B cell (primary cell): ENCODE measurements around the gene CMIP. TPM values are rescaled to one million over a fixed set of nuclear protein-coding genes. Genes with fewer than 3 reads are reported as not detected.

Source experiments
- ATAC-seq: fragments of 200-7000 bp; cut with Tn5 transposase; one replicate; pipeline ENCODE4 v1.10.0; 2021; ENCODE audit warnings: low read depth, mild to moderate bottlenecking, moderate number of reproducible peaks, moderate library complexity
- CTCF ChIA-PET: fragments of 350-600 bp; sonication (Branson Sonifier 250); formaldehyde crosslinking; loops from one replicate; lab custom pipeline; 2021; ENCODE audit warnings: antibody characterized with exemption, inconsistent platforms; lab: Charles Lee
- POLR2A ChIA-PET: fragments of 350-600 bp; sonication (Branson Sonifier 250); formaldehyde crosslinking; loops from one replicate; lab custom pipeline; 2021; ENCODE audit warnings: antibody characterized with exemption; lab: Charles Lee
- DNase-seq: peaks from one replicate; pipeline ENCODE4 v3.0.0; 2013
- H2AFZ ChIP-seq: 2 replicates; pipeline ENCODE4 v1.6.1; 2012; ENCODE audit warnings: mild to moderate bottlenecking, low read depth, low read length; ENCODE audit not compliant: insufficient read depth, poor library complexity, severe bottlenecking
- H3K27ac ChIP-seq, 2 donors: 1 replicate in 1 of 2; 2 replicates in 1 of 2; pipeline ENCODE4 v1.5.1; 2012 to 2013; ENCODE audit warnings: low read length in 2 of 2, mild to moderate bottlenecking in 2 of 2, moderate library complexity in 1 of 2
- H3K27me3 ChIP-seq, 4 experiments: fragments of 200-600 bp in 1 of 4; sonication (generic) in 1 of 4; replicated peaks in 1 of 4; 1 replicate in 2 of 4; 2 replicates in 2 of 4; pipeline versions ENCODE4 v1.6.1 to v1.7.0; 2013 to 2016; ENCODE audit warnings: low read length in 3 of 4, mild to moderate bottlenecking in 2 of 4, mixed read lengths in 1 of 4, moderate library complexity in 1 of 4; ENCODE audit not compliant: insufficient read depth in 4 of 4, control insufficient read depth in 3 of 4; ENCODE audit errors: control extremely low read depth in 1 of 4
- H3K36me3 ChIP-seq, 2 experiments: replicated peaks in 1 of 2; 1 replicate in 1 of 2; 2 replicates in 1 of 2; pipeline versions ENCODE4 v1.6.1 to v1.7.1; 2013; ENCODE audit warnings: low read length in 1 of 2; ENCODE audit not compliant: insufficient read depth in 2 of 2, control insufficient read depth in 1 of 2; ENCODE audit errors: control extremely low read depth in 1 of 2, extremely low read depth in 1 of 2
- H3K4me1 ChIP-seq, 2 donors: fragments of 200-600 bp in 1 of 2; sonication (generic) in 1 of 2; 1 replicate in 1 of 2; 2 replicates in 1 of 2; pipeline versions ENCODE4 v1.5.1 to v1.6.1; 2013 to 2017; ENCODE audit warnings: low read length in 2 of 2; ENCODE audit not compliant: control insufficient read depth in 2 of 2, insufficient read depth in 2 of 2
- H3K4me2 ChIP-seq: replicated peaks from 2 replicates; pipeline ENCODE3; 2012; ENCODE audit warnings: mild to moderate bottlenecking, low read depth, low read length; ENCODE audit not compliant: poor library complexity, severe bottlenecking
- H3K4me3 ChIP-seq, 5 experiments: fragments of 200-600 bp in 1 of 5; sonication (generic) in 1 of 5; 1 replicate in 3 of 5; 2 replicates in 2 of 5; pipeline versions ENCODE4 v1.5.1 to v1.7.0; 2011 to 2016; ENCODE audit warnings: low read length in 4 of 5, mild to moderate bottlenecking in 4 of 5, low read depth in 2 of 5, control low read depth in 1 of 5, moderate library complexity in 1 of 5; ENCODE audit not compliant: insufficient read depth in 1 of 5; ENCODE audit errors: control extremely low read depth in 1 of 5, extremely low read depth in 1 of 5
- H3K79me2 ChIP-seq: fragments of 200-600 bp; sonication (generic); one replicate; pipeline ENCODE4 v1.6.0; 2016; ENCODE audit warnings: low read length; ENCODE audit not compliant: control insufficient read depth, insufficient read depth
- H3K9ac ChIP-seq: fragments of 200-600 bp; sonication (generic); 2 replicates; pipeline ENCODE4 v1.6.1; 2017; ENCODE audit warnings: mild to moderate bottlenecking, low read length, moderate library complexity
- H3K9me3 ChIP-seq, 3 donors: one replicate each; pipeline versions ENCODE4 v1.6.1 to v1.7.1; 2013; ENCODE audit warnings: low read length in 2 of 3; ENCODE audit not compliant: control insufficient read depth in 2 of 3, insufficient read depth in 1 of 3; ENCODE audit errors: control extremely low read depth in 1 of 3
- H4K20me1 ChIP-seq: 2 replicates; pipeline ENCODE4 v1.6.0; 2012; ENCODE audit warnings: mild to moderate bottlenecking, low read length; ENCODE audit not compliant: insufficient read depth, control insufficient read depth, poor library complexity, severe bottlenecking
- H3K27ac Mint-ChIP-seq: one replicate; pipeline ENCODE4 v1.8.0; 2021; ENCODE audit warnings: mixed read lengths
- H3K27me3 Mint-ChIP-seq: one replicate; pipeline ENCODE4 v1.8.0; 2021; ENCODE audit warnings: mixed read lengths
- H3K4me1 Mint-ChIP-seq: one replicate; pipeline ENCODE4 v1.8.0; 2021; ENCODE audit warnings: mixed read lengths
- H3K4me3 Mint-ChIP-seq: one replicate; pipeline ENCODE4 v1.8.0; 2021; ENCODE audit warnings: mixed read lengths
- H3K9me3 Mint-ChIP-seq: one replicate; pipeline ENCODE4 v1.8.0; 2022; ENCODE audit warnings: mixed read lengths; ENCODE audit not compliant: insufficient read depth
- EZH2 ChIP-seq: IDR thresholded peaks from 2 replicates; pipeline ENCODE4 v1.6.1; 2012; ENCODE audit warnings: borderline replicate concordance, low read depth, mild to moderate bottlenecking, moderate library complexity, low read length; ENCODE audit not compliant: insufficient read depth, poor library complexity, severe bottlenecking
- WGBS: methylation state at CpG from one replicate; pipeline ENCODE4 v1.1.5; 2013; ENCODE audit warnings: missing lambda C conversion rate; ENCODE audit not compliant: insufficient coverage; 5-methylcytosine and 5-hydroxymethylcytosine counted together
- intact Hi-C: fragments of 100-400 bp; cut with micrococcal nuclease; formaldehyde crosslinking; loops from one replicate; pipeline ENCODE4 v1.10.0; 2022
- polyA plus RNA-seq: library from polyadenylated mRNA; depleted of rRNA; stranded (reverse); fragments of >200 nt; gene quantifications from 2 replicates; pipeline ENCODE4 v1.2.3, GENCODE V29; 2012
- total RNA-seq, 2 donors: library from RNA; stranded (reverse); fragments of 120-200 nt in 1 of 2; gene quantifications; 1 replicate in 1 of 2; 2 replicates in 1 of 2; pipeline versions ENCODE4 v1.2.3 to v1.2.4, GENCODE V29; 2013 to 2022
- TF ChIP-seq, protein P1 (sequence below): fragments of 200-600 bp; IDR thresholded peaks from one replicate; pipeline ENCODE4 v1.8.0; 2022; ENCODE audit warnings: antibody characterized with exemption, mild to moderate bottlenecking

CMIP gene
- total and polyA plus RNA-seq, 2 donors (not counting 1 experiment from before 2014, with no cell fraction given), result 27.1 to 155 TPM

DNA sequence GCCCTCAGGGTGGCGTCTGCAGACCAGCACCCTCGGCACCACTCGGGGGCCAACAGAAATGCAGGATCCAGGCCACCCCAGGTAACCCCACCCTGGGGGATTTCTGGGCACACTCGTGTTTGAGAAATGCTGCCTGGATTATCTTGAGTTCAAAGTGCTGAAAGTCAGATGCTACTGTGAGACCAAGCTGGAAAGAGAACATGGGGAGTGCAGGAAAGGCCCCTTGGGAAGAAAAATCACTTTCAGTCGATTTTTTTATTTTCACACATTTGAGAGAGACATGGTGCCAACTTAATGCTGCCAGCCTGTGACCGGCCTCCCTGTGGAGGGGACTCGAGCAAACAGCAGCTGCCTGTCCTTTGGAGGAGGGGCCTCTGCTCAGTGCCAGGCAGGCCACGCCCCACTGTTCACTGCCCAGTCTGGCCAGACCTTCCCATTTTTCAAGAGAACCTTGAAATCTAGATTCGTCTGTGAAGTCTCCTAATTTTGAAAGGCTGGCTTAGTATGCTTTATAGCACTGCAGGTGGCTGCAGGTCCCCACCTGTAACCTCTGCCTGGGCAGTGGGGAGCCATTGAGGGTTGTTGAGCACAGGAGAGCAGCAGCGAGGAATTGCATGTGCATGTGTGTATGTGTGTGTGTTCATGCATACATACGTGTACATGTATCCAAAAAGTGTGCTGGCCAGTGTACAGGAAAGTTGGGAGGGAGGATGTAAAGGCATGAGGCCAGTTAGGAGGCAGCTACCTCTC is 263.8 kb downstream of the CMIP start:
- Histone ChIP-seq H3K4me1 (no peaks in the 10 kb centered on the region), H3K27me3 (no peaks in the 10 kb centered on the region), H3K27ac (no peak overlapping the region), H3K9ac (no peak overlapping the region), H3K79me2 (no peaks in the 10 kb centered on the region), H2AFZ (no peak overlapping the region), H4K20me1 (no peaks in the 10 kb centered on the region), H3K4me2 (no peak overlapping the region), H3K4me3 (no peak overlapping the region), H3K9me3 (no peaks in the 10 kb centered on the region), H3K36me3 (peaks cover 0 to 50% of the 10 kb centered on the region in 2 experiments)
- no peak overlapping the region for H3K4me3 Mint-ChIP-seq
- TF ChIP-seq, protein P1, sequence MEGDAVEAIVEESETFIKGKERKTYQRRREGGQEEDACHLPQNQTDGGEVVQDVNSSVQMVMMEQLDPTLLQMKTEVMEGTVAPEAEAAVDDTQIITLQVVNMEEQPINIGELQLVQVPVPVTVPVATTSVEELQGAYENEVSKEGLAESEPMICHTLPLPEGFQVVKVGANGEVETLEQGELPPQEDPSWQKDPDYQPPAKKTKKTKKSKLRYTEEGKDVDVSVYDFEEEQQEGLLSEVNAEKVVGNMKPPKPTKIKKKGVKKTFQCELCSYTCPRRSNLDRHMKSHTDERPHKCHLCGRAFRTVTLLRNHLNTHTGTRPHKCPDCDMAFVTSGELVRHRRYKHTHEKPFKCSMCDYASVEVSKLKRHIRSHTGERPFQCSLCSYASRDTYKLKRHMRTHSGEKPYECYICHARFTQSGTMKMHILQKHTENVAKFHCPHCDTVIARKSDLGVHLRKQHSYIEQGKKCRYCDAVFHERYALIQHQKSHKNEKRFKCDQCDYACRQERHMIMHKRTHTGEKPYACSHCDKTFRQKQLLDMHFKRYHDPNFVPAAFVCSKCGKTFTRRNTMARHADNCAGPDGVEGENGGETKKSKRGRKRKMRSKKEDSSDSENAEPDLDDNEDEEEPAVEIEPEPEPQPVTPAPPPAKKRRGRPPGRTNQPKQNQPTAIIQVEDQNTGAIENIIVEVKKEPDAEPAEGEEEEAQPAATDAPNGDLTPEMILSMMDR, result no peak
- no peak for TF ChIP-seq EZH2
- 97% methylated on average over 11 of the region's 11 CpGs for WGBS
- ChIA-PET POLR2A (no interaction called here), CTCF (no interaction called here)
- H3K4me1 Mint-ChIP-seq, result peaks cover under 1% of the 10 kb centered on the region
- H3K9me3 Mint-ChIP-seq, result no peaks in the 10 kb centered on the region
- ATAC-seq, result no peak
- intact Hi-C loops, result no loop called here
- H3K27ac Mint-ChIP-seq, result no peak overlapping the region
- no peak for DNase-seq
- no peaks in the 10 kb centered on the region for H3K27me3 Mint-ChIP-seq

DNA sequence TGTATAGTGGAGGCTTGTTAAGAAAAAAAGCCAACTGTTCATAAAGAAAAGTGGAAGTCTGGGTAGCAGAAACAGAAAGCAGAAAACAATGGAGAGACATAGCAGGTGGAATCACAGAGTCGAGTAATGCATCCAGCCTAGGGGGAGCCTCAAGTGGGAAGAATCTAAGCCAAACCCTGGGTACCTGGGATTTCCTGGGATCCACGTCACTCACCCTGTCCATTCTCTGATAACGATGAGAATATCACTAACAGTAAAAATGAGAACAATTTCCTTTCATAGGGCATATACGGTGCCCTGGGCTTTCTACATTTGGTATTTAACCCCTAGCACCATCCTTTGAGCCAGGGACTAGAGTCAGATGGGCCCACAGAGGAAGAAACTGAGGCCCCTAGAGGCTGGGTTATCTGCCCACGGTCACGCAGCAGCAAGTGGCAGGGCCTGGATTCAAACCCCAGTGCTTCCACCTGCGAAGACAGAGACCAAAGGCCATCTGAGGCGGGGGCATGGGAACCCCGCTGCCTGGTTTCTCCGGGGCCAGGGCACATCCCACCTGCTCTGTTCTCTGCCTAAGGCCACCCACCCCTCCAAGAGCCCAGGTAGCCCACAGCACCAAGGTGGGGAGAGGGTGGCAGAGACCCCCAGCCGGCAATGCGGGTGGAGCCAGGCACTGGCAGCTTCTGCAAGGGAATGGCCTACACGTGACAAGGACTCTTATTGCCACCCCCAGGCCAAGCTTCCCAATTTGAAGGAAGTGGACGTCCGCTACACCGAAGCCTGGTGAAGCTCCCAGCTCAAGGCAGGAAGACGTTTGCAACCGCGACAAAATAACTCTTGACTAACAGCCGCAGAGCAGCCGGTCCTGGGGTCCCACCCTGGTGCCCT is 264.6 kb downstream of the CMIP start:
- WGBS, result 66% methylated on average over 14 of the region's 21 CpGs
- Mint-ChIP-seq H3K9me3 (no peaks in the 10 kb centered on the region), H3K27me3 (no peaks in the 10 kb centered on the region), H3K27ac (no peak overlapping the region), H3K4me3 (no peak overlapping the region), H3K4me1 (peaks cover 6% of the 10 kb centered on the region)
- Histone ChIP-seq H3K27ac (no peak overlapping the region), H3K9ac (no peak overlapping the region), H3K4me1 (no peaks in the 10 kb centered on the region), H3K4me3 (no peak overlapping the region), H3K79me2 (no peaks in the 10 kb centered on the region), H3K4me2 (no peak overlapping the region), H4K20me1 (no peaks in the 10 kb centered on the region), H3K36me3 (peaks cover 0 to 45% of the 10 kb centered on the region in 2 experiments), H3K27me3 (no peaks in the 10 kb centered on the region), H3K9me3 (no peaks in the 10 kb centered on the region), H2AFZ (no peak overlapping the region)
- TF ChIP-seq EZH2, result no peak
- TF ChIP-seq, protein P1, result no peak
- ATAC-seq, result no peak
- intact Hi-C loops, result no loop called here
- POLR2A ChIA-PET, result no interaction called here
- DNase-seq, result no peak
- CTCF ChIA-PET, result interaction anchor here (0.6 kb wide), 1 partner anchor 306 kb away, joined by 6 read pairs; no protein-coding TSS in a partner anchor
